GM10248 (cell line): Measurements from ENCODE around the gene STAB2.
A peak's percentile ranks its signal among the peaks of the same experiment; 100 is the strongest.

Source experiments
- CTCF ChIA-PET: fragments of 300-600 bp; sonication (Branson Sonifier 250); formaldehyde crosslinking; extraction: SDS; loops from one replicate; lab custom pipeline; 2021; ENCODE audit warnings: antibody characterized with exemption; lab: Yijun Ruan, JAX
- POLR2A ChIA-PET: fragments of 350-650 bp; sonication (Branson Sonifier 250); formaldehyde crosslinking; extraction: SDS; loops from one replicate; lab custom pipeline; 2020; ENCODE audit warnings: antibody characterized with exemption; lab: Yijun Ruan, JAX
- DNase-seq: peaks from one replicate; pipeline ENCODE4 v3.0.0; 2012; ENCODE audit errors: extremely low spot score
- TF ChIP-seq, protein P1 (sequence below): IDR thresholded peaks from 2 replicates; pipeline ENCODE4 v1.5.1; 2012; ENCODE audit warnings: mild to moderate bottlenecking, low read depth; ENCODE audit errors: extremely low read depth, missing control alignments, control extremely low read depth

Gene STAB2

GRCh38 chr12:103765322-103765721, 178.2 kb downstream of the STAB2 start:
- CTCF ChIA-PET, result no interaction called here

GRCh38 chr12:103766028-103766427, 179.0 kb downstream of the STAB2 start:
- POLR2A ChIA-PET, result no interaction called here
- TF ChIP-seq, protein P1, sequence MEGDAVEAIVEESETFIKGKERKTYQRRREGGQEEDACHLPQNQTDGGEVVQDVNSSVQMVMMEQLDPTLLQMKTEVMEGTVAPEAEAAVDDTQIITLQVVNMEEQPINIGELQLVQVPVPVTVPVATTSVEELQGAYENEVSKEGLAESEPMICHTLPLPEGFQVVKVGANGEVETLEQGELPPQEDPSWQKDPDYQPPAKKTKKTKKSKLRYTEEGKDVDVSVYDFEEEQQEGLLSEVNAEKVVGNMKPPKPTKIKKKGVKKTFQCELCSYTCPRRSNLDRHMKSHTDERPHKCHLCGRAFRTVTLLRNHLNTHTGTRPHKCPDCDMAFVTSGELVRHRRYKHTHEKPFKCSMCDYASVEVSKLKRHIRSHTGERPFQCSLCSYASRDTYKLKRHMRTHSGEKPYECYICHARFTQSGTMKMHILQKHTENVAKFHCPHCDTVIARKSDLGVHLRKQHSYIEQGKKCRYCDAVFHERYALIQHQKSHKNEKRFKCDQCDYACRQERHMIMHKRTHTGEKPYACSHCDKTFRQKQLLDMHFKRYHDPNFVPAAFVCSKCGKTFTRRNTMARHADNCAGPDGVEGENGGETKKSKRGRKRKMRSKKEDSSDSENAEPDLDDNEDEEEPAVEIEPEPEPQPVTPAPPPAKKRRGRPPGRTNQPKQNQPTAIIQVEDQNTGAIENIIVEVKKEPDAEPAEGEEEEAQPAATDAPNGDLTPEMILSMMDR, result no peak
- DNase-seq, result no peak
- CTCF ChIA-PET, result no interaction called here

More at GRCh38 chr12:103765322-103765721, 178.2 kb downstream of the STAB2 start:
- POLR2A ChIA-PET, result no interaction called here
- DNase-seq, result no peak
- TF ChIP-seq, protein P1, result no peak

DNA sequence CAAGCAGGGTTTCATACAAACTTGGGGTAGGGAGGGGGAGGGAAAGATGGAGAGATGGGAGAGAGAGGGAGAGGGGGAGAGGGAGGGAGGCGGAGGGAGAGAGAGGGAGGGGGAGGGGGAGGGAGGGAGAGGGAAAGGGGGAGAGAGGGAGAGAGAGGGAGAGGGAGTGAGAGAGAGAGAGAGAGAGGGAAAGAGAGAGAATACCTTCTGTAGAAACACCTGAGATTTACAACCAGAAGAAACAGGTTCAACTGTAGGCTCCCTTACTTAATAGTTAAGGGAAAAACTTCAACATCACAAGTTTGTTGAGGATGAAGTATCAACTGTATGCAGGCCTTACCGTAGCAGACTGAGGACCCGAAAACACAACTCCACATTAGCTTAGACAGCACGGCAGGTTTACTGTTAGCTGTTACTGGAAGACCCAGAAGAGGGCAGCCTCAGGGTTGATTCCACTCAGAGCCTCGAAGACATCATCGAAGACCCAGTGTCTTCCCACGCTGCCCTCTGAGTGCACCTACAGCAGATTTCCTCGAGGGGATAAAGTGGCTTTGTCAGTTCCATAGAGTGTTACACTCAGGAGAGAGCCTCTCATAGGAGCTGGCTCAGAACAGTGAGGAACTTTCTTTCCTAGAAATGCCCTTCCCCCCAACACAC, 181.5 kb downstream of the STAB2 start:
- TF ChIP-seq, protein P1, result no peak
- ChIA-PET POLR2A (no interaction called here), CTCF (interaction anchor here (2.2 kb wide), 1 partner anchor 14 kb away, joined by 6 read pairs; no protein-coding TSS in a partner anchor)
- no peak for DNase-seq

- ChIA-PET POLR2A (no interaction called here), CTCF (interaction anchor here (2.2 to 2.9 kb wide), 2 partner anchors 13 to 339 kb away, joined by 6 to 10 read pairs; no protein-coding TSS in a partner anchor)
- TF ChIP-seq, protein P1, result no peak
- DNase-seq, result no peak
Measured at GRCh38 chr12:103769240-103769945, 182.3 kb downstream of the STAB2 start.

- ChIA-PET POLR2A (no interaction called here), CTCF (interaction anchor here (1.0 to 2.9 kb wide), 5 partner anchors 10 to 610 kb away, joined by 3 to 10 read pairs (median 4); no protein-coding TSS in a partner anchor)
- no peak for DNase-seq
- TF ChIP-seq, protein P1, result peak; percentile 39
Measured at GRCh38 chr12:103771466-103771865, 184.4 kb downstream of the STAB2 start.

DNA sequence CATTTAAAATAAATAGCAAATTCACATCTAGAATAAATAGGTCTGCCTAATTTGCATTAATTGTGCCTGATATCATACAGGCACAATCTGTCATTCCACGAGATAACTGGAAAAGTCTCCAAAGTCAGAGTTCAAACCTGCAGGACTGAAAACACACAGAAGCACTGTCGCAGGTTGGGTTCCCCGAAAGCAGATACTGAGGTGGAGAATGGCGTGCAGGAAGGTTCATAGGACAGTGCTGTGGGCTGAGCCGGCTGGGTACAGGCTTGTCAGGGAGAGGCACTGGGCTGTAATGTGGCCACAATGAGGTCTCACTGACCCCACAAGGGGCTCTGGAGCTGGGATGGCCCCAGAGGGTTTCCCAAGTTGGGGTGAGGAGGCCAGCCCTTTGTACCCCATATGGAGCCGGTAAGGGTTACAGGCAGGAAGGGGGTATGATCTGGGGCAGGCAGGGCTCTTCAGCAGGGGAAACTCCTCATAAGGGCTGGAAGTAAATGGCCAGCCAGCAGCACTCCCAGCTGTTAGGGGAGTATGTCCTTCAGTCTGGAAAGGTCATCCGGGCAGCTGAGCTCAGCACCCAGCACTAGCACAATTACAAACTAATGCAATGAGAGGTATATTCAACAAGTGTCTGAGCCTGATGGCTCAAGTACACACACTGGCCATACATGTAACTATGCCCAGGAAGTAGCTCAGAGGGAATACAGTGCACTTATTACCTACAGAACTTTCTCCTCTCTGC, 185.5 kb downstream of the STAB2 start:
- ChIA-PET CTCF (interaction anchor here (0.8 to 2.0 kb wide), 6 partner anchors 9 to 337 kb away, joined by 3 to 6 read pairs (median 4); no protein-coding TSS in a partner anchor), POLR2A (no interaction called here)
- TF ChIP-seq, protein P1, result no peak
- no peak for DNase-seq
